B cell (primary cell): ENCODE data around the gene SPDYE1. TPM values are rescaled to one million over a fixed set of nuclear protein-coding genes. Genes with fewer than 3 reads are reported as not detected.
A peak's percentile ranks its signal among the peaks of the same experiment; 100 is the strongest.
"Not testable (repeated sequence)": the region's sequence is repeated elsewhere in the genome, so short reads cannot be mapped to it uniquely, and the experiment has no call there.

Experiments used
- ATAC-seq: fragments of 200-7000 bp; cut with Tn5 transposase; one replicate; pipeline ENCODE4 v1.10.0; 2021; ENCODE audit warnings: low read depth, mild to moderate bottlenecking, moderate number of reproducible peaks, moderate library complexity
- CTCF ChIA-PET: fragments of 350-600 bp; sonication (Branson Sonifier 250); formaldehyde crosslinking; loops from one replicate; lab custom pipeline; 2021; ENCODE audit warnings: antibody characterized with exemption, inconsistent platforms; lab: Charles Lee
- POLR2A ChIA-PET: fragments of 350-600 bp; sonication (Branson Sonifier 250); formaldehyde crosslinking; loops from one replicate; lab custom pipeline; 2021; ENCODE audit warnings: antibody characterized with exemption; lab: Charles Lee
- DNase-seq: peaks from one replicate; pipeline ENCODE4 v3.0.0; 2013
- H2AFZ ChIP-seq: 2 replicates; pipeline ENCODE4 v1.6.1; 2012; ENCODE audit warnings: mild to moderate bottlenecking, low read depth, low read length; ENCODE audit not compliant: insufficient read depth, poor library complexity, severe bottlenecking
- H3K27ac ChIP-seq, 2 donors: 1 replicate in 1 of 2; 2 replicates in 1 of 2; pipeline ENCODE4 v1.5.1; 2012 to 2013; ENCODE audit warnings: low read length in 2 of 2, mild to moderate bottlenecking in 2 of 2, moderate library complexity in 1 of 2
- H3K27me3 ChIP-seq, 4 experiments: fragments of 200-600 bp in 1 of 4; sonication (generic) in 1 of 4; replicated peaks in 1 of 4; 1 replicate in 2 of 4; 2 replicates in 2 of 4; pipeline versions ENCODE4 v1.6.1 to v1.7.0; 2013 to 2016; ENCODE audit warnings: low read length in 3 of 4, mild to moderate bottlenecking in 2 of 4, mixed read lengths in 1 of 4, moderate library complexity in 1 of 4; ENCODE audit not compliant: insufficient read depth in 4 of 4, control insufficient read depth in 3 of 4; ENCODE audit errors: control extremely low read depth in 1 of 4
- H3K36me3 ChIP-seq, 2 experiments: replicated peaks in 1 of 2; 1 replicate in 1 of 2; 2 replicates in 1 of 2; pipeline versions ENCODE4 v1.6.1 to v1.7.1; 2013; ENCODE audit warnings: low read length in 1 of 2; ENCODE audit not compliant: insufficient read depth in 2 of 2, control insufficient read depth in 1 of 2; ENCODE audit errors: control extremely low read depth in 1 of 2, extremely low read depth in 1 of 2
- H3K4me1 ChIP-seq, 2 donors: fragments of 200-600 bp in 1 of 2; sonication (generic) in 1 of 2; 1 replicate in 1 of 2; 2 replicates in 1 of 2; pipeline versions ENCODE4 v1.5.1 to v1.6.1; 2013 to 2017; ENCODE audit warnings: low read length in 2 of 2; ENCODE audit not compliant: control insufficient read depth in 2 of 2, insufficient read depth in 2 of 2
- H3K4me2 ChIP-seq: replicated peaks from 2 replicates; pipeline ENCODE3; 2012; ENCODE audit warnings: mild to moderate bottlenecking, low read depth, low read length; ENCODE audit not compliant: poor library complexity, severe bottlenecking
- H3K4me3 ChIP-seq, 5 experiments: fragments of 200-600 bp in 1 of 5; sonication (generic) in 1 of 5; 1 replicate in 3 of 5; 2 replicates in 2 of 5; pipeline versions ENCODE4 v1.5.1 to v1.7.0; 2011 to 2016; ENCODE audit warnings: low read length in 4 of 5, mild to moderate bottlenecking in 4 of 5, low read depth in 2 of 5, control low read depth in 1 of 5, moderate library complexity in 1 of 5; ENCODE audit not compliant: insufficient read depth in 1 of 5; ENCODE audit errors: control extremely low read depth in 1 of 5, extremely low read depth in 1 of 5
- H3K79me2 ChIP-seq: fragments of 200-600 bp; sonication (generic); one replicate; pipeline ENCODE4 v1.6.0; 2016; ENCODE audit warnings: low read length; ENCODE audit not compliant: control insufficient read depth, insufficient read depth
- H3K9ac ChIP-seq: fragments of 200-600 bp; sonication (generic); 2 replicates; pipeline ENCODE4 v1.6.1; 2017; ENCODE audit warnings: mild to moderate bottlenecking, low read length, moderate library complexity
- H3K9me3 ChIP-seq, 3 donors: one replicate each; pipeline versions ENCODE4 v1.6.1 to v1.7.1; 2013; ENCODE audit warnings: low read length in 2 of 3; ENCODE audit not compliant: control insufficient read depth in 2 of 3, insufficient read depth in 1 of 3; ENCODE audit errors: control extremely low read depth in 1 of 3
- H4K20me1 ChIP-seq: 2 replicates; pipeline ENCODE4 v1.6.0; 2012; ENCODE audit warnings: mild to moderate bottlenecking, low read length; ENCODE audit not compliant: insufficient read depth, control insufficient read depth, poor library complexity, severe bottlenecking
- H3K27ac Mint-ChIP-seq: one replicate; pipeline ENCODE4 v1.8.0; 2021; ENCODE audit warnings: mixed read lengths
- H3K27me3 Mint-ChIP-seq: one replicate; pipeline ENCODE4 v1.8.0; 2021; ENCODE audit warnings: mixed read lengths
- H3K4me1 Mint-ChIP-seq: one replicate; pipeline ENCODE4 v1.8.0; 2021; ENCODE audit warnings: mixed read lengths
- H3K4me3 Mint-ChIP-seq: one replicate; pipeline ENCODE4 v1.8.0; 2021; ENCODE audit warnings: mixed read lengths
- H3K9me3 Mint-ChIP-seq: one replicate; pipeline ENCODE4 v1.8.0; 2022; ENCODE audit warnings: mixed read lengths; ENCODE audit not compliant: insufficient read depth
- WGBS: methylation state at CpG from one replicate; pipeline ENCODE4 v1.1.5; 2013; ENCODE audit warnings: missing lambda C conversion rate; ENCODE audit not compliant: insufficient coverage; 5-methylcytosine and 5-hydroxymethylcytosine counted together
- intact Hi-C: fragments of 100-400 bp; cut with micrococcal nuclease; formaldehyde crosslinking; loops from one replicate; pipeline ENCODE4 v1.10.0; 2022
- polyA plus RNA-seq: library from polyadenylated mRNA; depleted of rRNA; stranded (reverse); fragments of >200 nt; gene quantifications from 2 replicates; pipeline ENCODE4 v1.2.3, GENCODE V29; 2012
- total RNA-seq, 2 donors: library from RNA; stranded (reverse); fragments of 120-200 nt in 1 of 2; gene quantifications; 1 replicate in 1 of 2; 2 replicates in 1 of 2; pipeline versions ENCODE4 v1.2.3 to v1.2.4, GENCODE V29; 2013 to 2022
- TF ChIP-seq, protein P1 (sequence below): fragments of 200-600 bp; IDR thresholded peaks from one replicate; pipeline ENCODE4 v1.8.0; 2022; ENCODE audit warnings: antibody characterized with exemption, mild to moderate bottlenecking

Gene SPDYE1
- total and polyA plus RNA-seq, 2 donors (not counting 1 experiment from before 2014, with no cell fraction given), result 0.10 TPM; not detected in 1

DNA sequence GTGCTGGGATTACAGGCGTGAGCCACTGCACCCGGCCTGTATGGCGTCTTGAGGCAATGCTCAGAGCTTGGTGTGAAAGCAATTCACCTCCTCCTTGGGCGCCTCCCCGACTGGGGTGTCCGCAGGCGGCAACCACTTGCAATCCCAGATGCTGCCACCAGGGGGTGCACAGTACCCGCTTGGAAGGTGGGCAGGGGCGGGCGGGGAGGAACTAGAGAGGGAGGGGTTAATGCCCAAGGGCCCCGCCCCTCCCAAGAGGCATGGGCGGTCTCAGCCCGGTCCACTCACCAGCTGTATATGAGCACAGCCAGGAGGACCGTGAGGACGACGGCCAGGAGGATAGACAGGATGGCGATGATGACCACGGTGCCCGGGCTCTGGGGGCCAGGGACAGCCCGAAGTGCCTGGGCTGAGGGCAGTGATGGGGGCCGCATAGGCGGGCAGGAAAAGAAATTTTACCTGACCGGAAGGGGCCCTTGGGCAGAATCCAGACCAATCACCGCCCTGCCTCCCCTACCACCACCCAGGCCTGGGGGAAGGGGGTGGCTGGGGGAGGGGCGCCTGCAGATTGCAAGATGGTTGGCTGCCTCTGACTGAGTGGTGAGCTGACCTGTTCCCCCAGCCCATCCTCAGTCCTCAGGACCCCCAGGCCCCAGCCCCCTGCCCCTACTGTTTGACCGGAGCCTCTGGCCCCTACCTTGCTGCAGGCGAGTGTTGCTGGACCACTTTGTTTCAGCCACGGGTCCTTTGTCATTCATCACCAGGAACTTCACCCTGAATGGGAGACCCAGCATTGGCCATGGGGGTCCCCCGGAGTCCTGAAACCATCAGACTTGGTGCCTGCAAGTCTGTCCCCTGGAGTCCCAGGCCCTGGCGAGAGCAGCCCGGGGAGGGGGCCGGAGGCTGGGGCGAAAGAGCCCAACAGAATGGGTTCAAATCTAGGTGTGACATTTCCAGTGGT is 11.5 kb upstream of the SPDYE1 start:
- POLR2A ChIA-PET, H3K9me3 Mint-ChIP-seq, H3K79me2 ChIP-seq, H3K9ac ChIP-seq, H3K4me2 ChIP-seq, CTCF ChIA-PET, H3K27ac ChIP-seq, H3K27me3 Mint-ChIP-seq, H4K20me1 ChIP-seq, H3K27me3 ChIP-seq, H3K9me3 ChIP-seq, H3K36me3 ChIP-seq, H3K4me1 Mint-ChIP-seq, H3K4me1 ChIP-seq: not testable (repeated sequence)
- peak; percentile 93 for ATAC-seq
- intact Hi-C loops, result loop anchor here (10.0 kb wide), 1 partner anchor 509 kb away; the partner anchor contains the start of gene NUDCD3
- DNase-seq, result peak; percentile 86
- H3K27ac Mint-ChIP-seq, result peak overlapping the region; percentile 81
- peak overlapping the region in 2 of 5 experiments; percentile 3 to 6 for H3K4me3 ChIP-seq
- TF ChIP-seq, protein P1, sequence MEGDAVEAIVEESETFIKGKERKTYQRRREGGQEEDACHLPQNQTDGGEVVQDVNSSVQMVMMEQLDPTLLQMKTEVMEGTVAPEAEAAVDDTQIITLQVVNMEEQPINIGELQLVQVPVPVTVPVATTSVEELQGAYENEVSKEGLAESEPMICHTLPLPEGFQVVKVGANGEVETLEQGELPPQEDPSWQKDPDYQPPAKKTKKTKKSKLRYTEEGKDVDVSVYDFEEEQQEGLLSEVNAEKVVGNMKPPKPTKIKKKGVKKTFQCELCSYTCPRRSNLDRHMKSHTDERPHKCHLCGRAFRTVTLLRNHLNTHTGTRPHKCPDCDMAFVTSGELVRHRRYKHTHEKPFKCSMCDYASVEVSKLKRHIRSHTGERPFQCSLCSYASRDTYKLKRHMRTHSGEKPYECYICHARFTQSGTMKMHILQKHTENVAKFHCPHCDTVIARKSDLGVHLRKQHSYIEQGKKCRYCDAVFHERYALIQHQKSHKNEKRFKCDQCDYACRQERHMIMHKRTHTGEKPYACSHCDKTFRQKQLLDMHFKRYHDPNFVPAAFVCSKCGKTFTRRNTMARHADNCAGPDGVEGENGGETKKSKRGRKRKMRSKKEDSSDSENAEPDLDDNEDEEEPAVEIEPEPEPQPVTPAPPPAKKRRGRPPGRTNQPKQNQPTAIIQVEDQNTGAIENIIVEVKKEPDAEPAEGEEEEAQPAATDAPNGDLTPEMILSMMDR, result peak; percentile 75
- peak overlapping the region; percentile 22 for H2AFZ ChIP-seq
- H3K4me3 Mint-ChIP-seq, result peak overlapping the region; percentile 81
- 41% methylated on average over 11 of the region's 33 CpGs for WGBS

- H3K4me3 ChIP-seq, H3K4me3 Mint-ChIP-seq, H3K4me1 ChIP-seq, ATAC-seq, H3K27ac ChIP-seq, H3K27me3 ChIP-seq, H3K4me1 Mint-ChIP-seq, H3K27ac Mint-ChIP-seq, H3K9me3 ChIP-seq, H3K4me2 ChIP-seq, H3K36me3 ChIP-seq, H4K20me1 ChIP-seq, POLR2A ChIA-PET, H3K27me3 Mint-ChIP-seq, DNase-seq, H3K9me3 Mint-ChIP-seq, H2AFZ ChIP-seq, H3K79me2 ChIP-seq, H3K9ac ChIP-seq: not testable (repeated sequence)
- CTCF ChIA-PET, result interaction anchor here (0.6 kb wide), 1 partner anchor 1054 kb away, joined by 3 read pairs; no protein-coding TSS in a partner anchor
- intact Hi-C loops, result loop anchor here (10.0 kb wide), 1 partner anchor 507 kb away; the partner anchor contains the start of gene NUDCD3
- WGBS, result no CpG with 5 or more reads among the region's 9 CpGs
Measured at GRCh38 chr7:43987476-43987875, 10.2 kb upstream of the SPDYE1 start.

- DNase-seq, H3K36me3 ChIP-seq, intact Hi-C loops, H4K20me1 ChIP-seq, H3K27ac ChIP-seq, H3K9ac ChIP-seq, H3K79me2 ChIP-seq, H3K27me3 ChIP-seq, H3K4me1 Mint-ChIP-seq, H2AFZ ChIP-seq, H3K27ac Mint-ChIP-seq, H3K9me3 Mint-ChIP-seq, H3K4me2 ChIP-seq, H3K27me3 Mint-ChIP-seq, H3K4me3 ChIP-seq, H3K4me3 Mint-ChIP-seq, CTCF ChIA-PET, ATAC-seq, POLR2A ChIA-PET, H3K9me3 ChIP-seq: not testable (repeated sequence)
- peaks cover 0 to 16% of the 10 kb centered on the region in 2 donors for H3K4me1 ChIP-seq
- WGBS, result no CpG with 5 or more reads among the region's 12 CpGs
Measured at GRCh38 chr7:43990011-43990585, 7.6 kb upstream of the SPDYE1 start.
